Liver (tissue), 3 donors: ENCODE results near the gene HADHB.

ENCODE experiments used
- CTCF ChIP-seq: fragments of 150-350 bp; IDR thresholded peaks from 2 replicates; pipeline ENCODE4 v1.5.1; 2017; ENCODE audit warnings: improper control_type of control experiment, low read depth, low read length; ENCODE audit not compliant: missing input control
- FOXA1 ChIP-seq: IDR thresholded peaks from 2 replicates; pipeline ENCODE4 v1.6.1; 2016; ENCODE audit warnings: antibody characterized with exemption
- FOXA2 ChIP-seq: IDR thresholded peaks from 2 replicates; pipeline ENCODE4 v1.6.1; 2016; ENCODE audit warnings: antibody characterized with exemption
- GABPA ChIP-seq, 2 donors: IDR thresholded peaks in 1 of 2; conservative IDR thresholded peaks in 1 of 2; 2 replicates each; pipeline ENCODE4 v1.6.1; 2016; ENCODE audit warnings: antibody characterized with exemption in 2 of 2, mild to moderate bottlenecking in 1 of 2, moderate library complexity in 1 of 2
- HNF4G ChIP-seq: IDR thresholded peaks from 2 replicates; pipeline ENCODE4 v1.6.1; 2016; ENCODE audit warnings: antibody characterized with exemption
- JUND ChIP-seq, 2 donors: IDR thresholded peaks; 2 replicates each; pipeline ENCODE4 v1.6.1; 2016; ENCODE audit warnings: antibody characterized with exemption in 2 of 2
- RAD21 ChIP-seq, 2 donors: IDR thresholded peaks; 2 replicates each; pipeline ENCODE4 v1.6.1; 2016; ENCODE audit warnings: antibody characterized with exemption in 2 of 2, mild to moderate bottlenecking in 2 of 2
- RXRA ChIP-seq, 2 donors: IDR thresholded peaks; 2 replicates each; pipeline ENCODE4 v1.6.1; 2017 to 2018; ENCODE audit warnings: antibody characterized with exemption in 2 of 2, mild to moderate bottlenecking in 1 of 2
- TAF1 ChIP-seq: conservative IDR thresholded peaks from 2 replicates; pipeline ENCODE4 v1.6.1; 2016; ENCODE audit warnings: antibody characterized with exemption, mild to moderate bottlenecking
- YY1 ChIP-seq: IDR thresholded peaks from 2 replicates; pipeline ENCODE4 v1.6.1; 2016; ENCODE audit warnings: antibody characterized with exemption, mild to moderate bottlenecking
- TF ChIP-seq, protein P1 (sequence below): IDR thresholded peaks from 2 replicates; pipeline ENCODE4 v1.6.1; 2016; ENCODE audit warnings: antibody characterized with exemption
- TF ChIP-seq, protein P2 (sequence below): IDR thresholded peaks from 2 replicates; pipeline ENCODE4 v1.6.1; 2016; ENCODE audit warnings: antibody characterized with exemption, mild to moderate bottlenecking
- donor health status: healthy.
- donor health status: healthy.

- TF ChIP-seq CTCF (no peak), JUND (IDR thresholded peaks at IDR 0.05) (no peak), YY1 (no peak), TAF1 (no peak), FOXA2 (no peak), GABPA (IDR thresholded peaks at IDR 0.05 in 1 of 2, conservative IDR thresholded peaks at IDR 0.05 in 1 of 2) (no peak), HNF4G (no peak), FOXA1 (no peak), RAD21 (IDR thresholded peaks at IDR 0.05) (no peak), RXRA (IDR thresholded peaks at IDR 0.05) (no peak)
- TF ChIP-seq, protein P1, sequence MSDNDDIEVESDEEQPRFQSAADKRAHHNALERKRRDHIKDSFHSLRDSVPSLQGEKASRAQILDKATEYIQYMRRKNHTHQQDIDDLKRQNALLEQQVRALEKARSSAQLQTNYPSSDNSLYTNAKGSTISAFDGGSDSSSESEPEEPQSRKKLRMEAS = no peak
- TF ChIP-seq, protein P2, sequence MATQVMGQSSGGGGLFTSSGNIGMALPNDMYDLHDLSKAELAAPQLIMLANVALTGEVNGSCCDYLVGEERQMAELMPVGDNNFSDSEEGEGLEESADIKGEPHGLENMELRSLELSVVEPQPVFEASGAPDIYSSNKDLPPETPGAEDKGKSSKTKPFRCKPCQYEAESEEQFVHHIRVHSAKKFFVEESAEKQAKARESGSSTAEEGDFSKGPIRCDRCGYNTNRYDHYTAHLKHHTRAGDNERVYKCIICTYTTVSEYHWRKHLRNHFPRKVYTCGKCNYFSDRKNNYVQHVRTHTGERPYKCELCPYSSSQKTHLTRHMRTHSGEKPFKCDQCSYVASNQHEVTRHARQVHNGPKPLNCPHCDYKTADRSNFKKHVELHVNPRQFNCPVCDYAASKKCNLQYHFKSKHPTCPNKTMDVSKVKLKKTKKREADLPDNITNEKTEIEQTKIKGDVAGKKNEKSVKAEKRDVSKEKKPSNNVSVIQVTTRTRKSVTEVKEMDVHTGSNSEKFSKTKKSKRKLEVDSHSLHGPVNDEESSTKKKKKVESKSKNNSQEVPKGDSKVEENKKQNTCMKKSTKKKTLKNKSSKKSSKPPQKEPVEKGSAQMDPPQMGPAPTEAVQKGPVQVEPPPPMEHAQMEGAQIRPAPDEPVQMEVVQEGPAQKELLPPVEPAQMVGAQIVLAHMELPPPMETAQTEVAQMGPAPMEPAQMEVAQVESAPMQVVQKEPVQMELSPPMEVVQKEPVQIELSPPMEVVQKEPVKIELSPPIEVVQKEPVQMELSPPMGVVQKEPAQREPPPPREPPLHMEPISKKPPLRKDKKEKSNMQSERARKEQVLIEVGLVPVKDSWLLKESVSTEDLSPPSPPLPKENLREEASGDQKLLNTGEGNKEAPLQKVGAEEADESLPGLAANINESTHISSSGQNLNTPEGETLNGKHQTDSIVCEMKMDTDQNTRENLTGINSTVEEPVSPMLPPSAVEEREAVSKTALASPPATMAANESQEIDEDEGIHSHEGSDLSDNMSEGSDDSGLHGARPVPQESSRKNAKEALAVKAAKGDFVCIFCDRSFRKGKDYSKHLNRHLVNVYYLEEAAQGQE = no peak
These were observed 88.6 kb downstream of the HADHB start for GRCh38 chr2:26333293-26333692.
